ENCODE measurements around the gene SOX30. TPM values are rescaled to one million over a fixed set of nuclear protein-coding genes. Genes with fewer than 3 reads are reported as not detected.

SOX30 gene
- total RNA-seq, 4 donors from 2014 or later: 0.16 to 0.19 TPM; not detected in 2

- no peaks in the 10 kb centered on the region for H3K9me3 ChIP-seq
- H3K4me1 ChIP-seq: peaks cover 0 to 13% (median 0%) of the 10 kb centered on the region in 3 donors
- H3K27ac ChIP-seq: no peak overlapping the region
- no peaks in the 10 kb centered on the region for H3K36me3 ChIP-seq
- H3K4me3 ChIP-seq: no peak overlapping the region
- no peak for TF ChIP-seq EP300 (IDR thresholded peaks at IDR 0.05)
- TF ChIP-seq CTCF (IDR thresholded peaks at IDR 0.05): no peak
- TF ChIP-seq POLR2A (IDR thresholded peaks at IDR 0.05): no peak
- no peak for TF ChIP-seq POLR2AphosphoS5 (IDR thresholded peaks at IDR 0.05)
- 63 to 85% methylated on average over 2 of the region's 2 CpGs for WGBS, 2 donors (ENCODE audit: low coverage in 1 of 2)
- no peak for ATAC-seq
- H3K27me3 ChIP-seq: no peaks in the 10 kb centered on the region
These were observed 3.1 kb downstream of the SOX30 start for GRCh38 chr5:157649101-157649500.

DNA sequence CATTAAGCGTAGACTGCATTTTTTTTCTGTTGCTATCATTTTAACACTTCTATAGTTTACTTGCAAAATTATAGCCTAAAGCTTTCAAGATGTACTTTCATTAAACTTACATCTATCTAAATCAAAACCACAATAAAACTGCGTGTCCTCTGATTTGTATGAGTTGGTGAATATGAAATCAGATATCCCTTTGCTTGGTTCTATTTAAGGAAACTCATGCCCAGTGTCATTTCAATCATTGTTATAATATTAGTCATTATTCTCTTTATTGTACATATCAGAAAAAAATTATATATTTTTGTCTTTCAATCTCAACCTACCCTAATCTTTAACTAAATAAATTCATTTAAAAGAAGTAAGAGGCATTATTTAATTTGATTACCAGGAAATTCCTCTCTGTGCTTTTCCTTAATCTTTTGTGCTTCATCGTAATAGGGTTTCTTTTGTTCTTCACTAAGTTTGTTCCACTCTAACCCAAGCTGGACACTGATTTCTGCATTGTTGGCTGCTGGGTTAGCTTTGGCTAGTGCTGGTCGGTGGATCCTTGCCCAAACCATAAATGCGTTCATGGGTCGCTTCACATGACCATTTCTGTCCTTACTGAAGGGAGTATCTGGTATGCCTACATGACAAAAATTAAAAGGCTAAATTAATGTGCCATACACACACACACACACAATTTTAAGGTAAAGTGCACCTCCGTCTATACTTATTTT is 3.8 kb downstream of the SOX30 start:
- no peak for ATAC-seq
- Histone ChIP-seq H3K27ac (no peak overlapping the region), H3K4me3 (no peak overlapping the region), H3K9me3 (no peaks in the 10 kb centered on the region), H3K27me3 (no peaks in the 10 kb centered on the region), H3K36me3 (no peaks in the 10 kb centered on the region), H3K4me1 (peaks cover 0 to 13% (median 0%) of the 10 kb centered on the region in 3 donors)
- 82 to 88% methylated on average over 7 of the region's 7 CpGs for WGBS, 2 donors (ENCODE audit: low coverage in 1 of 2)
- TF ChIP-seq CTCF (IDR thresholded peaks at IDR 0.05): no peak
- no peak for TF ChIP-seq POLR2AphosphoS5 (IDR thresholded peaks at IDR 0.05)
- no peak for TF ChIP-seq POLR2A (IDR thresholded peaks at IDR 0.05)
- no peak for TF ChIP-seq EP300 (IDR thresholded peaks at IDR 0.05)

DNA sequence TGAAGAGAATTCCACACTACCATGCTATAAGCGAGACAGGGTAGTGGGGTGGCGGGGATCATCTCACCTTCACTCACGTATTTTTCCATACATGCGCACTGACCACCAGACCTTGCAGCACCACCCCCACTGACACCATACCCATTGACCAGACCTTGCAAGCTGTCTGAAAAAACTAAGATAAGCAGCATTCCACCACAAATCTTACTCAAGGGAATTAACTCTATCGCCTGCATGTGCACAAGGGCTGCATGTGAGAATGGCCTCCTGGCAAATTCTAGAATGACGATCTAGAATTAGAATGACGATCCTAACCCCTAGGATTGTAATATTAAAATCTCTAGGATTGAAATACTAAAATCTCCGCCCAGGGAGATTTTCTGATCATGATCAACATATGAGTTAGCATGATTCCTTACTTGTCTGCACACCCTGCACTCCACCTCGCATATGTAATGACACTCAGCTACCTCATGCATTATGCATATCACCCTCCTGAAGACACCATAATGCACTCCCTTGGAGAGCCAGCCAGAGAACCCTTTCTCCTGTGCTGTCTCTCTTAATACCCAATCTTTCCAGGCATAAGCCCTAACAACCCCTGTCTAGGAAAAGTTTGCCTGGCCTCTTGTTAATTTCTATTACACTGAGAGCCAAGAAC is 11.7 kb downstream of the SOX30 start:
- H3K27ac ChIP-seq: no peak overlapping the region
- TF ChIP-seq EP300 (IDR thresholded peaks at IDR 0.05) (no peak), POLR2A (IDR thresholded peaks at IDR 0.05) (no peak), POLR2AphosphoS5 (IDR thresholded peaks at IDR 0.05) (no peak), CTCF (IDR thresholded peaks at IDR 0.05) (no peak)
- no peak overlapping the region for H3K4me3 ChIP-seq
- no peaks in the 10 kb centered on the region for H3K36me3 ChIP-seq
- no peak for ATAC-seq
- H3K9me3 ChIP-seq: no peaks in the 10 kb centered on the region
- WGBS, 2 donors (ENCODE audit: low coverage in 1 of 2): 85 to 89% methylated on average over 9 of the region's 9 CpGs
- no peaks in the 10 kb centered on the region for H3K4me1 ChIP-seq
- H3K27me3 ChIP-seq: no peaks in the 10 kb centered on the region

GRCh38 chr5:157630341-157630740 is 21.9 kb downstream of the SOX30 start:
- TF ChIP-seq POLR2A (IDR thresholded peaks at IDR 0.05) (no peak), CTCF (IDR thresholded peaks at IDR 0.05) (no peak), EP300 (IDR thresholded peaks at IDR 0.05) (no peak), POLR2AphosphoS5 (IDR thresholded peaks at IDR 0.05) (no peak)
- Histone ChIP-seq H3K4me1 (no peaks in the 10 kb centered on the region), H3K27me3 (no peaks in the 10 kb centered on the region), H3K9me3 (peaks cover 0 to 4% (median 0%) of the 10 kb centered on the region in 3 donors), H3K27ac (no peak overlapping the region), H3K4me3 (no peak overlapping the region), H3K36me3 (no peaks in the 10 kb centered on the region)
- ATAC-seq: no peak
- 71 to 72% methylated on average over 2 of the region's 2 CpGs for WGBS, 2 donors (ENCODE audit: low coverage in 1 of 2)

GRCh38 chr5:157626831-157627230 is 25.4 kb downstream of the SOX30 start:
- H3K4me3 ChIP-seq: no peak overlapping the region
- no peak overlapping the region for H3K27ac ChIP-seq
- no peaks in the 10 kb centered on the region for H3K27me3 ChIP-seq
- H3K9me3 ChIP-seq: peaks cover 0 to 8% (median 0%) of the 10 kb centered on the region in 3 donors
- TF ChIP-seq POLR2A (IDR thresholded peaks at IDR 0.05) (no peak), POLR2AphosphoS5 (IDR thresholded peaks at IDR 0.05) (no peak), EP300 (IDR thresholded peaks at IDR 0.05) (no peak), CTCF (IDR thresholded peaks at IDR 0.05) (no peak)
- no peak for ATAC-seq
- no peaks in the 10 kb centered on the region for H3K36me3 ChIP-seq
- WGBS, 2 donors (ENCODE audit: low coverage in 1 of 2): 75 to 97% methylated on average over 2 to 5 of the region's 6 CpGs
- H3K4me1 ChIP-seq: no peaks in the 10 kb centered on the region

Measured in gastroesophageal sphincter (tissue), 4 donors.